BE2C (cell line): ENCODE results near the gene NDUFV3.

Source experiments
- DNase-seq: peaks from one replicate; pipeline ENCODE4 v3.0.0-alpha.2; 2020
- H3K27me3 ChIP-seq: fragments of 250-450 bp; sonication (Bioruptor Pico); 2 replicates; pipeline ENCODE4 v1.5.1; 2020; ENCODE audit warnings: mild to moderate bottlenecking
- H3K36me3 ChIP-seq: fragments of 250-450 bp; sonication (Bioruptor Pico); 2 replicates; pipeline ENCODE4 v1.5.1; 2020; ENCODE audit warnings: mild to moderate bottlenecking
- H3K4me1 ChIP-seq: fragments of 250-450 bp; sonication (Bioruptor Pico); 2 replicates; pipeline ENCODE4 v1.5.1; 2020
- H3K4me3 ChIP-seq: 2 replicates; pipeline ENCODE4 v1.5.1; 2011; ENCODE audit warnings: low read depth, low read length
- H3K9me3 ChIP-seq: fragments of 250-450 bp; sonication (Bioruptor Pico); 2 replicates; pipeline ENCODE4 v1.5.1; 2020
- CTCF ChIP-seq: IDR thresholded peaks from 2 replicates; pipeline ENCODE4 v1.5.1; 2012; ENCODE audit warnings: mild to moderate bottlenecking, low read depth, low read length

The NDUFV3 gene

GRCh38 chr21:42878993-42879787 is 13.9 kb upstream of the NDUFV3 start, which contains the start of gene WDR4:
Gene WDR4 (minus strand): TSS chr21:42879539. CDS start chr21:42879495, 44 bp downstream.
- no peaks in the 10 kb centered on the region for H3K27me3 ChIP-seq
- peak within 1 kb of the TSS; percentile 89 for H3K4me3 ChIP-seq
- DNase-seq = peak; percentile 97
- no peak for TF ChIP-seq CTCF
- no peaks in the 10 kb centered on the region for H3K4me1 ChIP-seq
- H3K9me3 ChIP-seq = no peaks in the 10 kb centered on the region
- peaks cover 15% of the 10 kb centered on the region for H3K36me3 ChIP-seq

- Histone ChIP-seq H3K4me3 (peak overlapping the region; percentile 89), H3K27me3 (no peaks in the 10 kb centered on the region), H3K4me1 (no peaks in the 10 kb centered on the region), H3K9me3 (no peaks in the 10 kb centered on the region), H3K36me3 (peaks cover 9% of the 10 kb centered on the region)
- no peak for DNase-seq
- no peak for TF ChIP-seq CTCF
These were observed 12.8 kb upstream of the NDUFV3 start for GRCh38 chr21:42880352-42880751.

- H3K27me3 ChIP-seq = no peaks in the 10 kb centered on the region
- no peaks in the 10 kb centered on the region for H3K36me3 ChIP-seq
These were observed 9.2 kb upstream of the NDUFV3 start for GRCh38 chr21:42883921-42884320.

GRCh38 chr21:42887326-42887725 is 5.8 kb upstream of the NDUFV3 start:
- no peaks in the 10 kb centered on the region for H3K27me3 ChIP-seq
- no peak for DNase-seq
- no peaks in the 10 kb centered on the region for H3K9me3 ChIP-seq
- no peaks in the 10 kb centered on the region for H3K36me3 ChIP-seq
- H3K4me3 ChIP-seq = no peak overlapping the region
- TF ChIP-seq CTCF = no peak
- H3K4me1 ChIP-seq = no peaks in the 10 kb centered on the region; the same call in 1 of the 2 replicates

More at GRCh38 chr21:42883921-42884320, 9.2 kb upstream of the NDUFV3 start:
- Histone ChIP-seq H3K4me3 (no peak overlapping the region), H3K9me3 (no peaks in the 10 kb centered on the region), H3K4me1 (no peaks in the 10 kb centered on the region)
- DNase-seq = no peak
- TF ChIP-seq CTCF = no peak

- no peaks in the 10 kb centered on the region for H3K9me3 ChIP-seq
- no peaks in the 10 kb centered on the region for H3K27me3 ChIP-seq
- DNase-seq = no peak
- peak overlapping the region; percentile 98 for H3K4me3 ChIP-seq
- peaks cover 14% of the 10 kb centered on the region for H3K36me3 ChIP-seq
- no peak for TF ChIP-seq CTCF
- no peaks in the 10 kb centered on the region; the same call in 1 of the 2 replicates for H3K4me1 ChIP-seq
These were observed 553 bp upstream of the NDUFV3 start for GRCh38 chr21:42892582-42892930.

- H3K9me3 ChIP-seq = no peaks in the 10 kb centered on the region
- H3K27me3 ChIP-seq = no peaks in the 10 kb centered on the region
- H3K4me1 ChIP-seq = no peaks in the 10 kb centered on the region
- TF ChIP-seq CTCF = no peak
- DNase-seq = no peak
- H3K4me3 ChIP-seq = no peak overlapping the region
- peaks cover 72% of the 10 kb centered on the region for H3K36me3 ChIP-seq
These were observed 7.3 kb downstream of the NDUFV3 start for GRCh38 chr21:42900446-42900845.
